ENCODE results near the gene WFIKKN1. TPM values are rescaled to one million over a fixed set of nuclear protein-coding genes. Genes with fewer than 3 reads are reported as not detected.

WFIKKN1 gene
- total and polyA plus RNA-seq, 2 of the 13 experiments (the other 11 are each of a cell fraction or from before 2014, with no cell fraction given) = 1.7 to 4.9 TPM

DNA sequence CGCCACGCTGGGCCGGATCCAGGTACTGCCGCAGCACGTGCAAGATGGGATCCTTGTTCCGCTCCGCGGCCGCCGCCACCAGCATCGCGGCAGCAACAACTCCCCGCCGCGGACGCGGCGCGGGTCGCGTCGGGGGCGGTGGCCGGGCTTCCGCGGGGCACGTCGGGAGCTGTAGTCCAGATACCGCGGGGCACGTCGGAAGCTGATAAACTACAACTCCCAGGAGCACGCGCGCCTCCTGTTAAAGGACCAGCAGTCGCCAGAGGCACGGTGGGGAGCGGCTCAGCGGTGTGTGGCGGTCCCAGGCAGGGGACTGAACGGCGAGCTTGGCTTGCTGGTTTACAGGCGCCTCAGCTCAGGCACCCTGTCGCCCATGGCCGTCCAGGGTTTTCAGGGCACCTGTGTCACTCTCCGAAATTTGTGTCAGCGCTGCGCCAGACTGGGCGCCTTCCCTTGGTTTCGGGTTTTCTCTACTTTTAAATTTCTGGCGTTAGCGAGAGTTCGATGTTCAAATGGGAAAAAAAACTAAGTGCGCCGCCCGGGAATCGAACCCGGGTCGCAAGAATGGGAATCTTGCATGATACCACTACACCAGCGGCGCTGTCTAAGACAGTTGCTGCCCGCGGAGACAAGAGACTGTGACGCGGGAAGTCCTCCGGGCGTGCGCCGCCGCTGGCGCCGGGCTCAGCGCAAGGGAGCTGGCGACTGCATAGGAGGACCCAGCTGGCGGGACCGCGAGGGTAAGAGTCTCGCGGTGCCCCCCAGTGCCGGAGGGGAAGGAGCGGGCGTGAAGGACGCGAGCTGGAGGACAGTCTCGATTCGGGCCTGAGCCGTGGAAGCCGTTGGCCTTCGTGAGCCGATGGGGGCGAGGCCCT, 5.7 kb downstream of the WFIKKN1 start, which contains the start of gene METTL26 (continued):
- TF ChIP-seq, protein P1, sequence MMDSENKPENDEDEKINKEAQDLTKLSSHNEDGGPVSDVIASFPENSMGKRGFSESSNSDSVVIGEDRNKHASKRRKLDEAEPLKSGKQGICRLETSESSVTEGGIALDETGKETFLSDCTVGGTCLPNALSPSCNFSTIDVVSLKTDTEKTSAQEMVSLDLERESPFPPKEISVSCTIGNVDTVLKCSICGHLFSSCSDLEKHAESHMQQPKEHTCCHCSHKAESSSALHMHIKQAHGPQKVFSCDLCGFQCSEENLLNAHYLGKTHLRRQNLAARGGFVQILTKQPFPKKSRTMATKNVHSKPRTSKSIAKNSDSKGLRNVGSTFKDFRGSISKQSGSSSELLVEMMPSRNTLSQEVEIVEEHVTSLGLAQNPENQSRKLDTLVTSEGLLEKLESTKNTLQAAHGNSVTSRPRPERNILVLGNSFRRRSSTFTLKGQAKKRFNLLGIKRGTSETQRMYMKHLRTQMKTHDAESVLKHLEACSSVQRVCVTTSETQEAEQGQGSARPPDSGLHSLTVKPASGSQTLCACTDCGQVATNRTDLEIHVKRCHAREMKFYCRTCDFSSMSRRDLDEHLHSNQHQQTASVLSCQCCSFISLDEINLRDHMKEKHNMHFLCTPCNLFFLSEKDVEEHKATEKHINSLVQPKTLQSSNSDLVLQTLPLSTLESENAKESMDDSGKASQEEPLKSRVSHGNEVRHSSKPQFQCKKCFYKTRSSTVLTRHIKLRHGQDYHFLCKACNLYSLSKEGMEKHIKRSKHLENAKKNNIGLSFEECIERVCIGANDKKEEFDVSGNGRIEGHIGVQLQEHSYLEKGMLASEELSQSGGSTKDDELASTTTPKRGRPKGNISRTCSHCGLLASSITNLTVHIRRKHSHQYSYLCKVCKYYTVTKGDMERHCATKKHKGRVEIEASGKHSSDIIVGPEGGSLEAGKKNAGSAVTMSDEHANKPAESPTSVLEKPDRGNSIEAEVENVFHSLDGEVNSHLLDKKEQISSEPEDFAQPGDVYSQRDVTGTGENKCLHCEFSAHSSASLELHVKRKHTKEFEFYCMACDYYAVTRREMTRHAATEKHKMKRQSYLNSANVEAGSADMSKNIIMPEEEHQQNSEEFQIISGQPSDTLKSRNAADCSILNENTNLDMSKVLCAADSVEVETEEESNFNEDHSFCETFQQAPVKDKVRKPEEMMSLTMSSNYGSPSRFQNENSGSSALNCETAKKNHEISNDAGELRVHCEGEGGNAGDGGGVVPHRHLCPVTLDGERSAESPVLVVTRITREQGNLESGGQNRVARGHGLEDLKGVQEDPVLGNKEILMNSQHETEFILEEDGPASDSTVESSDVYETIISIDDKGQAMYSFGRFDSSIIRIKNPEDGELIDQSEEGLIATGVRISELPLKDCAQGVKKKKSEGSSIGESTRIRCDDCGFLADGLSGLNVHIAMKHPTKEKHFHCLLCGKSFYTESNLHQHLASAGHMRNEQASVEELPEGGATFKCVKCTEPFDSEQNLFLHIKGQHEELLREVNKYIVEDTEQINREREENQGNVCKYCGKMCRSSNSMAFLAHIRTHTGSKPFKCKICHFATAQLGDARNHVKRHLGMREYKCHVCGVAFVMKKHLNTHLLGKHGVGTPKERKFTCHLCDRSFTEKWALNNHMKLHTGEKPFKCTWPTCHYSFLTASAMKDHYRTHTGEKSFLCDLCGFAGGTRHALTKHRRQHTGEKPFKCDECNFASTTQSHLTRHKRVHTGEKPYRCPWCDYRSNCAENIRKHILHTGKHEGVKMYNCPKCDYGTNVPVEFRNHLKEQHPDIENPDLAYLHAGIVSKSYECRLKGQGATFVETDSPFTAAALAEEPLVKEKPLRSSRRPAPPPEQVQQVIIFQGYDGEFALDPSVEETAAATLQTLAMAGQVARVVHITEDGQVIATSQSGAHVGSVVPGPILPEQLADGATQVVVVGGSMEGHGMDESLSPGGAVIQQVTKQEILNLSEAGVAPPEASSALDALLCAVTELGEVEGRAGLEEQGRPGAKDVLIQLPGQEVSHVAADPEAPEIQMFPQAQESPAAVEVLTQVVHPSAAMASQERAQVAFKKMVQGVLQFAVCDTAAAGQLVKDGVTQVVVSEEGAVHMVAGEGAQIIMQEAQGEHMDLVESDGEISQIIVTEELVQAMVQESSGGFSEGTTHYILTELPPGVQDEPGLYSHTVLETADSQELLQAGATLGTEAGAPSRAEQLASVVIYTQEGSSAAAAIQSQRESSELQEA (CRISPR knock-in tag; IDR thresholded peaks at IDR 0.05; ENCODE audit: not compliant biosample characterization) = no peak
- TF ChIP-seq NCOA5 (CRISPR knock-in tag; IDR thresholded peaks at IDR 0.05) = no peak
- TF ChIP-seq, protein P2, sequence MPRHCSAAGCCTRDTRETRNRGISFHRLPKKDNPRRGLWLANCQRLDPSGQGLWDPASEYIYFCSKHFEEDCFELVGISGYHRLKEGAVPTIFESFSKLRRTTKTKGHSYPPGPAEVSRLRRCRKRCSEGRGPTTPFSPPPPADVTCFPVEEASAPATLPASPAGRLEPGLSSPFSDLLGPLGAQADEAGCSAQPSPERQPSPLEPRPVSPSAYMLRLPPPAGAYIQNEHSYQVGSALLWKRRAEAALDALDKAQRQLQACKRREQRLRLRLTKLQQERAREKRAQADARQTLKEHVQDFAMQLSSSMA (CRISPR knock-in tag; IDR thresholded peaks at IDR 0.05) = peak; percentile 86; the same call in 1 of the 2 replicates
- 0 out of 2 replicates have a peak, but pooled peaks have one; percentile 32 for TF ChIP-seq TBP (CRISPR knock-in tag; IDR thresholded peaks at IDR 0.05)
- TF ChIP-seq ZFP36L2 (CRISPR knock-in tag; IDR thresholded peaks at IDR 0.05) = no peak
- TF ChIP-seq HCFC1 (IDR thresholded peaks at IDR 0.05; ENCODE audit: low read depth, low read length) = peak; percentile 94
- peak; percentile 69 for TF ChIP-seq AGO1 (IDR thresholded peaks at IDR 0.05; ENCODE audit: low read depth, low read length, poor library complexity, severe bottlenecking)
- no peak for TF ChIP-seq SMAD9 (CRISPR knock-in tag; IDR thresholded peaks at IDR 0.05)
- 0 out of 2 replicates have a peak, but pooled peaks have one; percentile 4 for TF ChIP-seq ZNF784 (CRISPR knock-in tag; IDR thresholded peaks at IDR 0.05; ENCODE audit: borderline replicate concordance)
- no peak; the same call in 1 of the 2 replicates for TF ChIP-seq HDAC2 (CRISPR knock-in tag; IDR thresholded peaks at IDR 0.05)
- peak; percentile 25; the same call in 1 of the 2 replicates for TF ChIP-seq ZZZ3 (CRISPR knock-in tag; IDR thresholded peaks at IDR 0.05; ENCODE audit: borderline replicate concordance)
- TF ChIP-seq U2AF1 (optimal IDR thresholded peaks at IDR 0.05; ENCODE audit: low read depth, low read length) = peak; percentile 39
- TF ChIP-seq, protein P3, sequence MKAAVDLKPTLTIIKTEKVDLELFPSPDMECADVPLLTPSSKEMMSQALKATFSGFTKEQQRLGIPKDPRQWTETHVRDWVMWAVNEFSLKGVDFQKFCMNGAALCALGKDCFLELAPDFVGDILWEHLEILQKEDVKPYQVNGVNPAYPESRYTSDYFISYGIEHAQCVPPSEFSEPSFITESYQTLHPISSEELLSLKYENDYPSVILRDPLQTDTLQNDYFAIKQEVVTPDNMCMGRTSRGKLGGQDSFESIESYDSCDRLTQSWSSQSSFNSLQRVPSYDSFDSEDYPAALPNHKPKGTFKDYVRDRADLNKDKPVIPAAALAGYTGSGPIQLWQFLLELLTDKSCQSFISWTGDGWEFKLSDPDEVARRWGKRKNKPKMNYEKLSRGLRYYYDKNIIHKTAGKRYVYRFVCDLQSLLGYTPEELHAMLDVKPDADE (CRISPR knock-in tag; IDR thresholded peaks at IDR 0.05) = 0 out of 2 replicates have a peak, but pooled peaks have one; percentile 11
- TF ChIP-seq, protein P4, sequence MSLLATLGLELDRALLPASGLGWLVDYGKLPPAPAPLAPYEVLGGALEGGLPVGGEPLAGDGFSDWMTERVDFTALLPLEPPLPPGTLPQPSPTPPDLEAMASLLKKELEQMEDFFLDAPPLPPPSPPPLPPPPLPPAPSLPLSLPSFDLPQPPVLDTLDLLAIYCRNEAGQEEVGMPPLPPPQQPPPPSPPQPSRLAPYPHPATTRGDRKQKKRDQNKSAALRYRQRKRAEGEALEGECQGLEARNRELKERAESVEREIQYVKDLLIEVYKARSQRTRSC (CRISPR knock-in tag; IDR thresholded peaks at IDR 0.05; ENCODE audit: low read depth) = 0 out of 2 replicates have a peak, but pooled peaks have one; percentile 21
- peak; percentile 100 for TF ChIP-seq THAP11 (CRISPR knock-in tag; IDR thresholded peaks at IDR 0.05)
- no peak for TF ChIP-seq RFX5 (IDR thresholded peaks at IDR 0.05; ENCODE audit: low read depth, low read length)
- no peak for TF ChIP-seq MTA3 (CRISPR knock-in tag; IDR thresholded peaks at IDR 0.05)
